GM18508 (cell line): ENCODE data around the gene LRRC70.
"Not testable (repeated sequence)": the region's sequence is repeated elsewhere in the genome, so short reads cannot be mapped to it uniquely, and the experiment has no call there.

Experiments used
- ATAC-seq: cut with Tn5 transposase; IDR thresholded peaks from one replicate; pipeline ENCODE4 v1.9.1; 2021; ENCODE audit warnings: moderate number of reproducible peaks; ENCODE audit not compliant: insufficient read depth, unreplicated experiment

LRRC70 gene, protein sequence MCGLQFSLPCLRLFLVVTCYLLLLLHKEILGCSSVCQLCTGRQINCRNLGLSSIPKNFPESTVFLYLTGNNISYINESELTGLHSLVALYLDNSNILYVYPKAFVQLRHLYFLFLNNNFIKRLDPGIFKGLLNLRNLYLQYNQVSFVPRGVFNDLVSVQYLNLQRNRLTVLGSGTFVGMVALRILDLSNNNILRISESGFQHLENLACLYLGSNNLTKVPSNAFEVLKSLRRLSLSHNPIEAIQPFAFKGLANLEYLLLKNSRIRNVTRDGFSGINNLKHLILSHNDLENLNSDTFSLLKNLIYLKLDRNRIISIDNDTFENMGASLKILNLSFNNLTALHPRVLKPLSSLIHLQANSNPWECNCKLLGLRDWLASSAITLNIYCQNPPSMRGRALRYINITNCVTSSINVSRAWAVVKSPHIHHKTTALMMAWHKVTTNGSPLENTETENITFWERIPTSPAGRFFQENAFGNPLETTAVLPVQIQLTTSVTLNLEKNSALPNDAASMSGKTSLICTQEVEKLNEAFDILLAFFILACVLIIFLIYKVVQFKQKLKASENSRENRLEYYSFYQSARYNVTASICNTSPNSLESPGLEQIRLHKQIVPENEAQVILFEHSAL

DNA sequence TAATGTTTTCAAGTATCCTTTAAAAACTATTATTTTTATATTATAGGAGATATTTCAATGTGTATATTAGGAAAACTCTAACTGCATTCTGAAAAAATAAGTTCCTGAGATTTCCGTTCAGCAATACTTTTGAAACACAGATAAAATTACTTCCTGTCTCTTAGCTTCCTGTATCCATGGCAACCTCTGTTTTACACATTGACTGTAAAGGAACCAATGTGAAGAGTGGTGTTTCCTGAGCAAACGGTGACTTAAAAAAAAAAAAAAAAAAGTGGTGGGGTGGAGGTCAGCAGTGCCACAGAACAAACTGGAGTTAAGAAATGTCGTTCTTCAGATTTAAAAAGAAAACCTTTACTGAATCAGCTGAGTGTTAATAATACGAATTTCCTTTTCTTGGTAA lies at the start of gene LRRC70:
TSS of gene LRRC70 (plus strand) at position 280 of the 400 bp plus-strand sequence. CDS start 620 bp downstream, outside the sequence.
- ATAC-seq: peak; percentile 92

DNA sequence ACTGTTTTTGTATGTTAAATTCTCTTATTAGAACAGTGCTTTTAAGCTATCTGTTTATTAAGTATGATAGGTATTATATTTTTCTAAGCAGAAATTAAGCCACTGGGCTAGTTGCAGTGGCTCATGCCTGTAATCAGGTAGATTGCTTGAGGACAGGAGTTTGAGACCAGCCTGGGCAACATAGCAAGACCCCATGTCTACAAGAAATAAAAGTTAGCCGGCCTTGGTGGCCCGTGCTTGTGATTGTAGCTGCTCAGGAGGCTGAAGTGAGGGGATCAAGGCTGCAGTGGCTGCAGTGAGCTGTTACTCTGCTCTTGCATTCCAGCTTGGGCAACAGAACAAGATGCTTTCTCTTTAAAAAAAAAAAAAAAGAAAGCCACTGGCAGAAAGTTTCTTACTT lies 45.0 kb upstream of the LRRC70 start:
- ATAC-seq: no peak

- no peak for ATAC-seq
Measured at GRCh38 chr5:62534461-62535236, 44.0 kb upstream of the LRRC70 start.

DNA sequence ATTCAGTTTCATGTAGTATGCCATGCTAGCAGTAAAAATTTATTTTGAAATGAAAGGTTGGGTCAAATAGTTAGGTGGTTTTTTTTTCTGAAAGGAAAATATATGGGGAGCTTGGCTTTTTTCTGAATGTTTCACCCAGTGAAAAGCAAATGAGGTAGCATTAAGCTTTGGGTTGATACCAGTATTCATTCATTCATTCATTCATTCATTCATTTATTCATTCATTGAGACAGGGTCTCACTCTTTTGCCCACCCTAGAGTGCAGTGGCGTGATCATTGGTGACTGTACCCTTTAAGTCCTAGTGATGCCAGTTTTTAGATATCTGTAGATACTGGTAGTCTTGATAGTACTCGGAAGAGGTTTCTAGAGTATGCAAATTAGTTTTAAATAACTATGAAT lies 42.4 kb upstream of the LRRC70 start:
- ATAC-seq: no peak

GRCh38 chr5:62536783-62537182 lies 41.8 kb upstream of the LRRC70 start:
- no peak for ATAC-seq

- no peak for ATAC-seq
Measured at GRCh38 chr5:62538017-62538942, 40.3 kb upstream of the LRRC70 start.

GRCh38 chr5:62542720-62543119 lies 35.9 kb upstream of the LRRC70 start:
- no peak for ATAC-seq

GRCh38 chr5:62547945-62548630 lies 30.5 kb upstream of the LRRC70 start:
- ATAC-seq: no peak

GRCh38 chr5:62550103-62550502 lies 28.5 kb upstream of the LRRC70 start:
- no peak for ATAC-seq

DNA sequence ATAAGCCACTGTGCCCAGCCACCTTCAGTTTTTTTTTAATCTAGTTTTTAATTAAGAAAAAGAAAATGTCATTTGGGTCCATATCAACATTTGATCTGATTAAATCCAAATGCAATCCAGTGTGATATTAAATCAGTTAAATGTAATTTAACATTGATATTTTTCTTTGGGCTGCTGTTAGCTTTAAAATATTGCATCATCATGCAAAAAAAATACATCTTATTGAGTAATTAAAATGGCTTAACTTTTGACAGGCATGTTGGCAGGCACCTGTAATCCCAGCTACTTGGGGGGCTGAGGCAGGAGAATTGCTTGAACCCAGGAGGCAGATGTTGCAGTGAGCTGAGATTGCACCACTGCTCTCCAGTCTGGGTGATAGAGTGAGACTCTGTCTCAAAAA lies 22.7 kb upstream of the LRRC70 start:
- ATAC-seq: no peak

DNA sequence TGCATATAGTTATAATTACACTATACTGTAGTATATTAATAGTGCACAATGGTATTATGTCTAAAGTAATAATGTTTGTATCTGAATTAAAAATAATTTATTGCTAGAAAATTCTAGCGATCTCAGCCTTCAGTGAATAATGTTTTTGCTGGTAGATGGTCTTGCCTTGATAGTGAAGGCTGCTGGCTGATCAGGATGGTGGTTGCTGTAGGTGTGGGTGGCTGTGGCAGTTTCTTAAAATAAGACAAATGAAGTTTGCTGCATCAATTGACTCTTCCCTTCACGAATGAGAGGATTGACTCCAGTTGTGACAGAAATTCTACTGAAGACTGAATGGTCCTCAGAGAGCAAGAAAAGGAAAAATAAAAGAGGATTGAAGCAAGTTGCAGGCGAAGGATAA lies 19.7 kb upstream of the LRRC70 start:
- no peak for ATAC-seq

DNA sequence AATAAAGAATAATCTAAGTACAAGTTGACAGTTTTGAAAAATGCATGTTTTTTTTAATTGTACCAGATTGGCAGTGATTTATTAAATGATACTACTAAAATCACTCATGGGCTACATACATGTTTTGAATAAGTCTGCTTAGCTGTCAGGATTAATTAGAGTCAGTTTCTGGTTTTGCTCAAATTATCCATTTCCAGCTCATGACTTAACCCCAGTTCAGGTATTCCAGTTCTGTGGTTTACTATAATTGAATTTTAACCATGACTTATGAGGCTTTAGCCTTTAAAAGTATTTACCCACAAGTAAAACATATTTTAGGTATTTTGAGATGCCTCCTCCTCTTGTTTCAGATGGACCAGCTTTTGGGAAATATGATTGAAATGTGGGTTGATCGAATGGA lies 17.8 kb upstream of the LRRC70 start:
- no peak for ATAC-seq

DNA sequence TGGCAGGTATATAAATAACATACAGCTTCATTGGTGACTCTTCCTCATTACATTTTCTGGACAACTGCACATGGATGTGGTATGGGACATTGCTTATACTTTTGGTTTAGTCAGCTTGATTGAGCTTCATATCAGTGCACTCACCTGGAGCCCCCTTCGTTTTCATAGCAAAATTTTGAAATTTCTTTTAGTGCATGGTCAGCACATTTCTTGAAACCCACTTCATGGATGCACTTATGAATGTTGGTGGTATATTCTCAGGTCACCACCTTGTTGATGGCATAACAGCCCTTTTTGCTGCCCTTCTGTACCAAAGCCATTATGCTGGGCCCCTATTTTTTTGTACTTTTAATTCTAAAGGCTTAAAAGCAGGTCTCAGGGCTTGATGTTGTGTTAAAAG lies 16.7 kb upstream of the LRRC70 start:
- no peak for ATAC-seq

- ATAC-seq: no peak
Measured at GRCh38 chr5:62562867-62563266, 15.8 kb upstream of the LRRC70 start.

DNA sequence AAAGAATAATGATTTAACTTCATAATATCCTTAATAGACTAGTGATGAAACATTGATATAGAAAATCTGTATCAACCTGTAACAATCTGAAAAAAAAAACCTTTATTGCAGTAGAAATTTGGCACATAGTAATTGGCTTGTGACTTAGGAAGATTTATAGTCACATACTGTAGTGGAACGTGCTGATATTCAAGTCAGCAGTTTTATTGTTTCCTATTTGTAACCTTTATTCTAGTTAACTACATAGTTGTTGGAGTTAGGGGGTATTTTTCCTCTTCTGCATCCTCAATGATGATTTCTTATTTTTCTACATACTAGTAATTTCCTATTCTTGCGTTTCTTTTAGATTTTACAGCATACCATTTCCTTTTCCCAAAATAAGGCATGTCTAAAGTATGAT lies 14.5 kb upstream of the LRRC70 start:
- ATAC-seq: no peak

DNA sequence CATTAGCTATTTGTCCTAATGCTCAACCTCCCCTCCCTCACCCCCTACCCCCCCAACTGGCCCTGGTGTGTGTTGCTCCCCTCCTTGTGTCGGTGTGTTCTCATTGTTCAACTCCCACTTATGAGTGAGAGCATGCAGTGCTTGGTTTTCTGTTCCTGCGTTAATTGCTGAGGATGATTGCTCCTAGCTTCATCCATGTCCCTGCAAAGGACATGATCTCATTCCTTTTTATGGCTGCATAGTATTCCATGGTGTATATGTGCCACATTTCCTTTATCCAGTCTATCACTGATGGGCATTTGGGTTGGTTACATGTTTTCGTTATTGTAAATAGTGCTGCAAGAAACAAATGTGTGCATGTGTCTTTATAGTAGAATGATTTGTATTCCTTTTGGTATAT lies 12.9 kb upstream of the LRRC70 start:
- not testable (repeated sequence) for ATAC-seq

DNA sequence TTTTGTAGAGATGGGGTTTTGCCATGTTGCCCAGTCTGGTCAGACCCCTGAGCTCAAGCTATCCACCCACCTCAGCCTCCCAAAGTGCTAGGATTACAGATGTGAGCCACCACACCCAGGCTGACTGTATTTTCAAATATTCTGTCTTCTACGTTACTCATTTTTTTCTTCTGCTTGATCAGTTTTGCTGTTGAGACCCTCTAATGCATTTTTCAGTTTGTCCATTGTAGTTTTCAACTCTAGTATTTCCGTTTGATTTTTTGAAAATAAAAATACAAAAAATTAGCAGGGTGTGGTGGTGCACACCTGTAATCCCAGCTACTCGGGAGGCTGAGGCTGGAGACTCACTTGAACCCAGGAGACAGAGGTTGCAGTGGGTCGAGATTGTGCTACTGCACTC lies 10.5 kb upstream of the LRRC70 start:
- ATAC-seq: no peak

DNA sequence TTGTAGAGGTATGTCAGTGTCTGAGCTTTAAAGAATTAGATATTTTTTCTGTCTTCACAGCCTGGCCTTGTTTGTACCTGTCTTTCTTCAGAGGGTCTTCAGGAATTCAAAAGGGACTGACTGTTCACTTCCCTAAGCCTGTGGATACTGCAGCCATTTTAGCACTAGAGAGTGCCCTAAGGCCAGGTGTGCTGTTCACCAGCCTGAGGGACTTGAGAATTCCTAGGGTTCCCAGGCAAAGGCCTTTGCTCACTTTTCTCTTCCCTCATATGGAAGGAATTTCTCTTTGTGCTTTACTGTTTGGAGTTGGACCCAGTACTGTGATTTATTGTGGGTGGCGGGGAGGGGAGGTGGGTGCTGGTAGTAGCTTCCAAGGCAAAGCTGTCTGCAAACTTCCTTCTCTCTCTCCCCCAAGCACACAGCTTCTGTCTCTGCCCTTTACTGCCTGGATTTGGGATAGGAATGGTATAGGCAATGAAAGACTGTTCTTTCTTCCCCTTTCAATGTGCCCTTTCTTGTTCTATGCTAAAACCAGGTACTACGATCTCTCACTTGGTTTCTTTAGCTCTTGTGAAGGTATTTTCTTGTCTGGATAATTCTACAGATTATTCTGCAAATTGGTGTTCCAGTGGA lies 9.7 kb upstream of the LRRC70 start:
- no peak for ATAC-seq

- ATAC-seq: no peak
Measured at GRCh38 chr5:62569470-62569869, 9.1 kb upstream of the LRRC70 start.
